Osteoblast (primary cell): ENCODE measurements around the gene AFF3. TPM values are rescaled to one million over a fixed set of nuclear protein-coding genes. Genes with fewer than 3 reads are reported as not detected.
"Not testable (repeated sequence)": the region's sequence is repeated elsewhere in the genome, so short reads cannot be mapped to it uniquely, and the experiment has no call there.

ENCODE experiments used
- DNase-seq: peaks from one replicate; pipeline ENCODE4 v3.0.0; 2011; ENCODE audit warnings: low spot score, mixed read lengths; ENCODE audit not compliant: insufficient read length; ENCODE audit errors: missing footprints
- H2AFZ ChIP-seq: 2 replicates; pipeline ENCODE4 v1.6.0; 2011; ENCODE audit warnings: mild to moderate bottlenecking, low read length
- H3K27ac ChIP-seq: 2 replicates; pipeline ENCODE4 v1.5.1; 2011; ENCODE audit warnings: mild to moderate bottlenecking, low read depth, low read length, moderate library complexity
- H3K27me3 ChIP-seq: 2 replicates; pipeline ENCODE4 v1.6.0; 2012; ENCODE audit warnings: mild to moderate bottlenecking, control low read depth, inconsistent platforms, low read length, moderate library complexity; ENCODE audit not compliant: insufficient read depth
- H3K36me3 ChIP-seq: 2 replicates; pipeline ENCODE4 v1.5.1; 2011; ENCODE audit warnings: mild to moderate bottlenecking, low read length, control low read depth, moderate library complexity; ENCODE audit not compliant: insufficient read depth
- H3K4me1 ChIP-seq: 2 replicates; pipeline ENCODE4 v1.5.1; 2011; ENCODE audit warnings: mild to moderate bottlenecking, low read length, control low read depth, moderate library complexity; ENCODE audit not compliant: insufficient read depth
- H3K4me2 ChIP-seq: 2 replicates; pipeline ENCODE4 v1.6.0; 2011; ENCODE audit warnings: mild to moderate bottlenecking, low read length; ENCODE audit not compliant: insufficient read depth
- H3K4me3 ChIP-seq: fragments of 200-600 bp; sonication (generic); 3 replicates; pipeline ENCODE4 v1.5.1; 2012; ENCODE audit warnings: mild to moderate bottlenecking, low read length, inconsistent platforms; ENCODE audit not compliant: insufficient read depth
- H3K79me2 ChIP-seq: 2 replicates; pipeline ENCODE4 v1.6.0; 2012; ENCODE audit warnings: mild to moderate bottlenecking, low read length, control low read depth, inconsistent platforms; ENCODE audit not compliant: insufficient read depth
- H3K9me3 ChIP-seq: 2 replicates; pipeline ENCODE4 v1.5.1; 2011; ENCODE audit warnings: low read depth, low read length, control low read depth
- H4K20me1 ChIP-seq: 2 replicates; pipeline ENCODE4 v1.6.0; 2012; ENCODE audit warnings: mild to moderate bottlenecking, low read length, control low read depth; ENCODE audit not compliant: insufficient read depth
- total RNA-seq: library from RNA; depleted of rRNA; stranded (reverse); fragments of >200 nt; gene quantifications from 2 replicates; pipeline ENCODE4 v1.2.3, GENCODE V29; 2012
- TF ChIP-seq, protein P1 (sequence below): IDR thresholded peaks from 2 replicates; pipeline ENCODE4 v1.5.1; 2011; ENCODE audit warnings: mild to moderate bottlenecking, low read depth, low read length, moderate library complexity; ENCODE audit errors: extremely low read depth

Gene AFF3
- total RNA-seq, 1 donor, result 4.3 TPM

DNA sequence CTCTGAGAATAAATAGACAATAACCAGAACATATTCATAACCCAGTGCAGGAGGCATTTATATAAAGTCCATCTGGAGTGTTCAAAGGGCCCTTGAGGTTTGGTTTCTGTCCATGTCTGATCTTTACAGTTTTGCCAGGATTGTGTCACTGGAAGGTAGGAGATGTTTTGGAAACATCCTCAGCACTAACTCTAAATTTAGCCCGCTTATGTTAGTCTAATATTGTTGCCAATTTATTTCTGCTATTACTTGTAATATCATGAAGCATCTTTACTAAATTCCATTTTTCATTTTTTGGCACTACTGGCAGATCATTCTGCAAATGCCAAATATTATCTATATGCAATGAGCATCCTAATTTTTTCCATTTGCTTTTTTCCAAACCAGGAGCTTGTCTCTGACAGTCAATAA lies 630.2 kb downstream of the AFF3 start:
- no peak for DNase-seq
- Histone ChIP-seq H3K79me2 (no peaks in the 10 kb centered on the region), H4K20me1 (no peaks in the 10 kb centered on the region), H3K9me3 (no peaks in the 10 kb centered on the region), H2AFZ (no peak overlapping the region), H3K27ac (no peak overlapping the region), H3K4me1 (no peaks in the 10 kb centered on the region), H3K4me2 (no peak overlapping the region), H3K27me3 (peaks cover 9% of the 10 kb centered on the region), H3K36me3 (no peaks in the 10 kb centered on the region), H3K4me3 (no peak overlapping the region)
- TF ChIP-seq, protein P1, sequence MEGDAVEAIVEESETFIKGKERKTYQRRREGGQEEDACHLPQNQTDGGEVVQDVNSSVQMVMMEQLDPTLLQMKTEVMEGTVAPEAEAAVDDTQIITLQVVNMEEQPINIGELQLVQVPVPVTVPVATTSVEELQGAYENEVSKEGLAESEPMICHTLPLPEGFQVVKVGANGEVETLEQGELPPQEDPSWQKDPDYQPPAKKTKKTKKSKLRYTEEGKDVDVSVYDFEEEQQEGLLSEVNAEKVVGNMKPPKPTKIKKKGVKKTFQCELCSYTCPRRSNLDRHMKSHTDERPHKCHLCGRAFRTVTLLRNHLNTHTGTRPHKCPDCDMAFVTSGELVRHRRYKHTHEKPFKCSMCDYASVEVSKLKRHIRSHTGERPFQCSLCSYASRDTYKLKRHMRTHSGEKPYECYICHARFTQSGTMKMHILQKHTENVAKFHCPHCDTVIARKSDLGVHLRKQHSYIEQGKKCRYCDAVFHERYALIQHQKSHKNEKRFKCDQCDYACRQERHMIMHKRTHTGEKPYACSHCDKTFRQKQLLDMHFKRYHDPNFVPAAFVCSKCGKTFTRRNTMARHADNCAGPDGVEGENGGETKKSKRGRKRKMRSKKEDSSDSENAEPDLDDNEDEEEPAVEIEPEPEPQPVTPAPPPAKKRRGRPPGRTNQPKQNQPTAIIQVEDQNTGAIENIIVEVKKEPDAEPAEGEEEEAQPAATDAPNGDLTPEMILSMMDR, result no peak

DNA sequence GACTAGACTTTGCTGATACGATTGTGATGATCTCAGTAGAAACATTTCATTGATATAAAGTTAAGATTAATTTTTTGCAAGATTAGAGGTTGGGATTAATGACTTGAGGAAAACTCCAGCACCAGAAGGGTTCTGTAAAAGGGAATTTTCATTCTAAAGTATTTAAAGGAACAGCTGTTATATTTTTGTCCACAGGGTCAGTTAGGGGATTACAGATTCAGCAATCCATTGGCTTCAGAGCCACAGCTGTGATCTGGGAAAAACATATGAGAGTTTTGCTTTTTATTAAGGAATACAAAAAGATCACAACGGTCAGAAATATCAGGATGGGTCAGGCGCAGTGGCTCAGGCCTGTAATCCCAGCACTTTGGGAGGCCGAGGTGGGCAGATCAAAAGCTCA lies 633.0 kb downstream of the AFF3 start:
- no peaks in the 10 kb centered on the region for H3K36me3 ChIP-seq
- no peaks in the 10 kb centered on the region for H3K4me1 ChIP-seq
- no peaks in the 10 kb centered on the region for H4K20me1 ChIP-seq
- no peak overlapping the region for H3K27ac ChIP-seq
- H3K9me3 ChIP-seq, result no peaks in the 10 kb centered on the region
- no peak overlapping the region for H3K4me3 ChIP-seq
- no peak for DNase-seq
- no peak overlapping the region for H3K4me2 ChIP-seq
- no peaks in the 10 kb centered on the region for H3K79me2 ChIP-seq
- TF ChIP-seq, protein P1, result no peak
- H2AFZ ChIP-seq, result no peak overlapping the region
- peaks cover 17% of the 10 kb centered on the region for H3K27me3 ChIP-seq

- no peaks in the 10 kb centered on the region for H4K20me1 ChIP-seq
- H3K4me3 ChIP-seq, result no peak overlapping the region
- H3K27me3 ChIP-seq, result peaks cover 10% of the 10 kb centered on the region
- H3K4me2 ChIP-seq, result no peak overlapping the region
- TF ChIP-seq, protein P1, result no peak
- H3K27ac ChIP-seq, result no peak overlapping the region
- no peaks in the 10 kb centered on the region for H3K36me3 ChIP-seq
- no peaks in the 10 kb centered on the region for H3K79me2 ChIP-seq
- DNase-seq, result no peak
- H2AFZ ChIP-seq, result no peak overlapping the region
- no peaks in the 10 kb centered on the region for H3K4me1 ChIP-seq
- H3K9me3 ChIP-seq, result no peaks in the 10 kb centered on the region
Observed at GRCh38 chr2:99507937-99508818, 634.2 kb downstream of the AFF3 start.

GRCh38 chr2:99504844-99505584 lies 637.4 kb downstream of the AFF3 start:
- Histone ChIP-seq H4K20me1 (no peaks in the 10 kb centered on the region), H3K9me3 (no peaks in the 10 kb centered on the region), H3K4me1 (no peaks in the 10 kb centered on the region), H3K79me2 (no peaks in the 10 kb centered on the region), H3K36me3 (no peaks in the 10 kb centered on the region), H3K4me3 (no peak overlapping the region), H3K27ac (no peak overlapping the region), H3K4me2 (no peak overlapping the region), H2AFZ (no peak overlapping the region), H3K27me3 (peaks cover 22% of the 10 kb centered on the region)
- DNase-seq, result no peak
- TF ChIP-seq, protein P1, result no peak

- H4K20me1 ChIP-seq, H3K4me1 ChIP-seq, H3K4me2 ChIP-seq, H3K4me3 ChIP-seq, H3K9me3 ChIP-seq, H3K79me2 ChIP-seq, H3K27ac ChIP-seq, DNase-seq, H2AFZ ChIP-seq, H3K36me3 ChIP-seq: not testable (repeated sequence)
- peaks cover 28% of the 10 kb centered on the region for H3K27me3 ChIP-seq
Observed at GRCh38 chr2:99503662-99504416, 638.6 kb downstream of the AFF3 start.
